ENCODE measurements around the gene GALNT10.

GRCh38 chr5:154412316-154412715 is 221.8 kb downstream of the GALNT10 start:
- TF ChIP-seq CTCF (IDR thresholded peaks at IDR 0.05) (no peak), FOXP1 (CRISPR knock-in tag; IDR thresholded peaks at IDR 0.05; ENCODE audit: borderline replicate concordance) (no peak), ZNF512 (CRISPR knock-in tag; IDR thresholded peaks at IDR 0.05; ENCODE audit: borderline replicate concordance) (no peak), E2F4 (CRISPR knock-in tag; IDR thresholded peaks at IDR 0.05; ENCODE audit: borderline replicate concordance, low read depth) (no peak), STAT6 (CRISPR knock-in tag; conservative IDR thresholded peaks at IDR 0.05; ENCODE audit: low read depth) (no peak), SMAD4 (CRISPR knock-in tag; IDR thresholded peaks at IDR 0.05) (no peak), ZNF416 (CRISPR knock-in tag; IDR thresholded peaks at IDR 0.05) (no peak), GABPB1 (CRISPR knock-in tag; IDR thresholded peaks at IDR 0.05) (no peak), ATF3 (CRISPR knock-in tag; conservative IDR thresholded peaks at IDR 0.05) (no peak), CBFB (CRISPR knock-in tag; IDR thresholded peaks at IDR 0.05; ENCODE audit: low read depth) (no peak)

Data from WTC11 (cell line).